ENCODE measurements around the gene HRK.

DNA sequence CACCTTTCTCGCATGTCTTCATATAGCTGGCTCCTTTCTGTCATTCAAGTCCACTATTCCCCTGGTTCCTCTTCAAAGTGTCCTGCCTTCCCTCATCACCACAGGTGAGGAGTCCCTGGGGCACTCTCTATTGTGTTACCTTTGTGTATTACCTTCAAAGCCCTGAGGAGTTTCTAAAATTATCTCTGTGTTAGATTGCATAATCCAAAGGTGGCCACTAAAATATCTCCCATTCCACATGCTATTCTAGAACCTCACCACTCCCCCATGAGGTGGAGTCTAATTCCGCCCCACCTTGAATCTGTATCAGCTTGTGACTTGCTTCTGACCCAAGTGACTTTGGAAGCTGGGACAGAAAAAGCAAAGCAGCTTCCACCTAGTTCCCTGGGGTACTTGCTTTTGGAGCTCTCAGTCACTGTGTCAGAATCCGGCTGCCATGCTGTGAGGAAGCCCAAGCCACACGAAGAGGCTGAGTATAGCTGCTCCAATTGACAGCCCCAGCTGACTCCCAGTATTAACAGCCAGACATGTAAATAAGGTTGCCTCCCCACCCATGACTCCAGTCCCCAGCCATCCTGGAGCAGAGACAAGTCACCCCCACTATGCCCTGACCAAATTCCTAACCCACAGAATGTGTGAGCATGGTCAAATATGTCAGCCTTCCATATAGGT, 6.8 kb downstream of the HRK start:
- TF ChIP-seq CTCF (IDR thresholded peaks at IDR 0.05), result no peak
- no peak for TF ChIP-seq POLR2A (IDR thresholded peaks at IDR 0.05)
- no peak for TF ChIP-seq POLR2AphosphoS5 (IDR thresholded peaks at IDR 0.05)
- no peak for TF ChIP-seq EP300 (IDR thresholded peaks at IDR 0.05)

Data from gastroesophageal sphincter (tissue), 3 donors.